Measurements from ENCODE around the gene BLID. TPM values are rescaled to one million over a fixed set of nuclear protein-coding genes. Genes with fewer than 3 reads are reported as not detected.

BLID gene
- total and polyA plus RNA-seq, 3 donors from 2014 or later = 2.8 to 4.6 TPM; not detected in 1

DNA sequence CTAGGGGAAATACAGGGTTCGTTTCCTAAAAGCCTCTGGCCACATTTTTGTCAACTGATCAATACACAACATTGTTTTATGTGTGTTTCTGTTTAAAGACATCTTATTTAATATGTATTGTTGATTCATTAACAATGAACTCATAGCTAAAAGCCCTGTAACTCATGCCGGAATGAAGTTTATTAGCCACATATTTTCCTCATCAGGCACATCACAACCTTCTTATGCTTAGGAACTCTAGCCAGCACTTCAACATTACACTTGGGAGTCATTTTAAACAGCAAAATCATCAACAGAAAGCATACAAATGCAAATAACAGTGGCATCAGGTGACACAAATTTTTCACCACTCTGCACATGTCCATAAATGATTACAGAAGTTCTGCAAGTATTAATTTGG is 15.1 kb upstream of the BLID start:
- no peaks in the 10 kb centered on the region for H3K27me3 ChIP-seq
- 72 to 85% methylated on average over 2 of the region's 2 CpGs for WGBS, 2 donors
- TF ChIP-seq CTCF (IDR thresholded peaks at IDR 0.05) (no peak), POLR2A (IDR thresholded peaks at IDR 0.05) (no peak)
- H3K27ac ChIP-seq = no peak overlapping the region
- H3K36me3 ChIP-seq (ENCODE audit: low read depth, missing control alignments) = no peaks in the 10 kb centered on the region
- peaks cover 8% of the 10 kb centered on the region for H3K4me1 ChIP-seq
- no peaks in the 10 kb centered on the region for H3K9me3 ChIP-seq
- intact Hi-C loops (cut with DNase I; ENCODE audit: low total_unique reads) = no loop called here
- H3K4me3 ChIP-seq = no peak overlapping the region
- DNase-seq = no peak

DNA sequence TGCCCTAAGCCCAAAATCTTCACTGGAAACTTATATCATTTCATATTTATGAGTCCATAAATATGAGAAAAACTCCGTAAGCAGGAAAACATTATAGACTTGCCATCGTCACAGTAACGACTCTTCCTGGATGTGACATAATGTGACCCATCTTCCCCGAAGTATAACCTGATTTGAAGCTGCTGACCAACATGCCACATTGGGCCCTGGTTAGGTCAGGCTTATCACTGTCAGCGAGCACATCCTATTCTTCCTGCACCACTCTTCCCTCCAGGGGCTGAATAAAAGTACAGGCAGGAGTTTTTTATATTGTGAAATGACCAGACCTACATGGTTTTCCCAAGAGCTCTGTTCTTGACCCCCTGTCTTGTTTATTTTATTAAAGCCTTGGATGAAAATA is 12.1 kb upstream of the BLID start:
- H3K36me3 ChIP-seq (ENCODE audit: low read depth, missing control alignments) = no peaks in the 10 kb centered on the region
- no peaks in the 10 kb centered on the region for H3K9me3 ChIP-seq
- H3K4me1 ChIP-seq = peaks cover 11% of the 10 kb centered on the region
- no peak for DNase-seq
- no peak for TF ChIP-seq CTCF (IDR thresholded peaks at IDR 0.05)
- TF ChIP-seq POLR2A (IDR thresholded peaks at IDR 0.05) = no peak
- H3K4me3 ChIP-seq = no peak overlapping the region
- intact Hi-C loops (cut with DNase I; ENCODE audit: low total_unique reads) = no loop called here
- H3K27ac ChIP-seq = peak overlapping the region in 1 of 2 donors; percentile 3
- no peaks in the 10 kb centered on the region for H3K27me3 ChIP-seq
- WGBS, 2 donors = 46 to 53% methylated on average over 5 of the region's 5 CpGs

GRCh38 chr11:122127020-122127419 is 11.0 kb upstream of the BLID start:
- no peak overlapping the region for H3K4me3 ChIP-seq
- no peak for DNase-seq
- no peaks in the 10 kb centered on the region for H3K27me3 ChIP-seq
- no peaks in the 10 kb centered on the region for H3K9me3 ChIP-seq
- H3K36me3 ChIP-seq (ENCODE audit: low read depth, missing control alignments) = no peaks in the 10 kb centered on the region
- peaks cover 11% of the 10 kb centered on the region for H3K4me1 ChIP-seq
- intact Hi-C loops (cut with DNase I; ENCODE audit: low total_unique reads) = no loop called here
- no peak overlapping the region for H3K27ac ChIP-seq
- whole genome bisulfite sequencing, 2 donors = 75 to 87% methylated on average over 1 of the region's 1 CpG
- TF ChIP-seq CTCF (IDR thresholded peaks at IDR 0.05) (no peak), POLR2A (IDR thresholded peaks at IDR 0.05) (no peak)

GRCh38 chr11:122126024-122126688 is 10.1 kb upstream of the BLID start:
- Histone ChIP-seq H3K27ac (no peak overlapping the region), H3K27me3 (no peaks in the 10 kb centered on the region), H3K36me3 (ENCODE audit: low read depth, missing control alignments) (no peaks in the 10 kb centered on the region), H3K4me1 (peaks cover 11% of the 10 kb centered on the region), H3K9me3 (no peaks in the 10 kb centered on the region), H3K4me3 (no peak overlapping the region)
- 86 to 87% methylated on average over 4 of the region's 4 CpGs for WGBS, 2 donors
- DNase-seq = no peak
- intact Hi-C loops (cut with DNase I; ENCODE audit: low total_unique reads) = no loop called here
- no peak for TF ChIP-seq POLR2A (IDR thresholded peaks at IDR 0.05)
- no peak for TF ChIP-seq CTCF (IDR thresholded peaks at IDR 0.05)
